WTC11 (cell line): ENCODE measurements around the gene PRR18. TPM values are rescaled to one million over a fixed set of nuclear protein-coding genes. Genes with fewer than 3 reads are reported as not detected.

ENCODE experiments used
- ATAC-seq: fragments of 200-7000 bp; cut with Tn5 transposase; 2 replicates; pipeline ENCODE4 v1.10.0; 2021; ENCODE audit warnings: mild to moderate bottlenecking, moderate library complexity
- CTCF ChIA-PET: fragments of 300-600 bp; sonication (Branson Sonifier 250); formaldehyde crosslinking; loops from one replicate; lab custom pipeline; 2021; ENCODE audit warnings: antibody characterized with exemption; lab: Charles Lee
- POLR2A ChIA-PET: fragments of 350-600 bp; sonication (Branson Sonifier 250); formaldehyde crosslinking; loops from one replicate; lab custom pipeline; 2021; ENCODE audit warnings: antibody characterized with exemption; lab: Charles Lee
- DNase-seq: peaks from one replicate; pipeline ENCODE4 v3.0.0; 2021; ENCODE audit warnings: low spot score
- H3K27ac Mint-ChIP-seq: 2 replicates; pipeline ENCODE4 v1.8.0; 2021; ENCODE audit warnings: mixed read lengths
- H3K27me3 Mint-ChIP-seq: 2 replicates; pipeline ENCODE4 v1.8.0; 2021; ENCODE audit warnings: low read depth, mild to moderate bottlenecking, moderate library complexity, mixed read lengths
- H3K36me3 Mint-ChIP-seq: 2 replicates; pipeline ENCODE4 v1.8.0; 2021; ENCODE audit warnings: mixed read lengths
- H3K4me1 Mint-ChIP-seq: 2 replicates; pipeline ENCODE4 v1.8.0; 2022; ENCODE audit warnings: mixed read lengths
- H3K4me3 Mint-ChIP-seq: 2 replicates; pipeline ENCODE4 v1.8.0; 2021; ENCODE audit warnings: mild to moderate bottlenecking, moderate library complexity, mixed read lengths
- H3K9me3 Mint-ChIP-seq: 2 replicates; pipeline ENCODE4 v1.8.0; 2021; ENCODE audit warnings: mixed read lengths
- CBFB ChIP-seq: sonication (generic); formaldehyde crosslinking; IDR thresholded peaks from 2 replicates; pipeline ENCODE4 v1.8.1; 2022; ENCODE audit warnings: mild to moderate bottlenecking, low read depth, missing genetic modification reagents
- CREB1 ChIP-seq: sonication (generic); formaldehyde crosslinking; IDR thresholded peaks from 2 replicates; pipeline ENCODE4 v1.8.0; 2023; ENCODE audit warnings: mild to moderate bottlenecking, missing genetic modification reagents
- EMX1 ChIP-seq: fragments of 250-450 bp; sonication (Bioruptor Pico); IDR thresholded peaks from 2 replicates; pipeline ENCODE4 v1.8.0; 2021; ENCODE audit warnings: mild to moderate bottlenecking
- FOXJ3 ChIP-seq: sonication (generic); formaldehyde crosslinking; IDR thresholded peaks from 2 replicates; pipeline ENCODE4 v1.9.0; 2021; ENCODE audit warnings: missing genetic modification reagents, mild to moderate bottlenecking, borderline replicate concordance
- HMGA2 ChIP-seq: fragments of 250-450 bp; sonication (Bioruptor Pico); IDR thresholded peaks from 2 replicates; pipeline ENCODE4 v1.4.0; 2021; ENCODE audit warnings: mild to moderate bottlenecking, moderate library complexity
- MXD4 ChIP-seq: fragments of 250-450 bp; sonication (Bioruptor Pico); IDR thresholded peaks from 2 replicates; pipeline ENCODE4 v1.8.0; 2021; ENCODE audit warnings: mild to moderate bottlenecking, moderate library complexity, borderline replicate concordance
- MYBL2 ChIP-seq: sonication (generic); formaldehyde crosslinking; IDR thresholded peaks from 2 replicates; pipeline ENCODE4 v1.8.1; 2023; ENCODE audit warnings: mild to moderate bottlenecking, moderate library complexity, missing genetic modification reagents
- NFE2L1 ChIP-seq: sonication (generic); formaldehyde crosslinking; IDR thresholded peaks from 2 replicates; pipeline ENCODE4 v1.8.1; 2023; ENCODE audit warnings: missing genetic modification reagents
- NR3C1 ChIP-seq: sonication (generic); formaldehyde crosslinking; conservative IDR thresholded peaks from 2 replicates; pipeline ENCODE4 v1.8.1; 2023; ENCODE audit warnings: low read depth, mild to moderate bottlenecking, missing genetic modification reagents
- PRRX2 ChIP-seq: fragments of 250-450 bp; sonication (Bioruptor Pico); IDR thresholded peaks from 2 replicates; pipeline ENCODE4 v1.8.0; 2021; ENCODE audit warnings: mild to moderate bottlenecking
- TEAD4 ChIP-seq: sonication (generic); formaldehyde crosslinking; IDR thresholded peaks from 2 replicates; pipeline ENCODE4 v1.8.0; 2022; ENCODE audit warnings: mild to moderate bottlenecking, missing genetic modification reagents
- ZNF416 ChIP-seq: fragments of 250-450 bp; sonication (Bioruptor Pico); IDR thresholded peaks from 2 replicates; pipeline ENCODE4 v1.9.0; 2021; ENCODE audit warnings: mild to moderate bottlenecking, inconsistent platforms
- ZNF423 ChIP-seq: fragments of 250-450 bp; sonication (Bioruptor Pico); IDR thresholded peaks from 2 replicates; pipeline ENCODE4 v2.1.2; 2022; ENCODE audit warnings: mild to moderate bottlenecking, moderate library complexity
- total RNA-seq: library from RNA; stranded (reverse); gene quantifications from 3 replicates; pipeline ENCODE4 v1.2.3, GENCODE V29; 2021
- TF ChIP-seq, protein P1 (sequence below): sonication (generic); formaldehyde crosslinking; IDR thresholded peaks from 2 replicates; pipeline ENCODE4 v1.8.1; 2022; ENCODE audit warnings: missing genetic modification reagents, borderline replicate concordance
- TF ChIP-seq, protein P2 (sequence below): fragments of 250-450 bp; sonication (Bioruptor Pico); IDR thresholded peaks from 2 replicates; pipeline ENCODE4 v2.1.2; 2022; ENCODE audit warnings: mild to moderate bottlenecking, moderate library complexity
- TF ChIP-seq, protein P3 (sequence below): sonication (generic); formaldehyde crosslinking; IDR thresholded peaks from 2 replicates; pipeline ENCODE4 v1.8.1; 2022; ENCODE audit warnings: low read depth, mild to moderate bottlenecking, moderate library complexity, missing genetic modification reagents, borderline replicate concordance
- TF ChIP-seq, protein P4 (sequence below): sonication (generic); formaldehyde crosslinking; IDR thresholded peaks from 2 replicates; pipeline ENCODE4 v1.8.0; 2022; ENCODE audit warnings: missing genetic modification reagents
- TF ChIP-seq, protein P5 (sequence below): sonication (generic); formaldehyde crosslinking; IDR thresholded peaks from 2 replicates; pipeline ENCODE4 v1.8.1; 2023; ENCODE audit warnings: mild to moderate bottlenecking, moderate library complexity, missing genetic modification reagents
- TF ChIP-seq, protein P6 (sequence below): sonication (generic); formaldehyde crosslinking; IDR thresholded peaks from 2 replicates; pipeline ENCODE4 v1.8.1; 2023; ENCODE audit warnings: mild to moderate bottlenecking, missing genetic modification reagents, moderate library complexity

PRR18 gene
- total RNA-seq, 1 experiment from 2014 or later, result 0.52 TPM

DNA sequence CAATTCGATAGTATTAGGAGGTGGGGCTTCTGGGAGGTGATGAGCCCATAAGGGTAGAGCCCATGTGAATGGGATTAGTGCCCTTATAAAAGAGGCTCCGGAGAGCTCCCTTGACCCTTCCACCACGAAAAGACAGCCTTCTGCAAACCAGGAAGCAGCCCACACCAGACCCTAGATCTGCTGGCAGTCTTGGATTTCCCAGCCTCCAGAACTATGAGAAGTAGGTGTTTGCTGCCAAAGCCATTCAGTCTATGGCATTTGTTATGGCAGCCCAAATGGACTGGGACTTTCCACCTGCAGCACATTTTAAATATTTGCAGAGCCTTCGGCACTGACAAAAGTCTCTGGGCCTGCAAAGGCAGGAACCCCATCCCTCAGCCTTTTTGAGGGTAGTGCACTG lies 46.0 kb upstream of the PRR18 start:
- Mint-ChIP-seq H3K27me3 (peaks cover 5% of the 10 kb centered on the region; the same call in 1 of the 2 replicates), H3K9me3 (peaks cover 26% of the 10 kb centered on the region), H3K36me3 (peaks cover 8% of the 10 kb centered on the region), H3K4me3 (no peak overlapping the region), H3K4me1 (peaks cover 14% of the 10 kb centered on the region), H3K27ac (no peak overlapping the region)
- DNase-seq, result no peak
- ATAC-seq, result no peak
- TF ChIP-seq PRRX2 (CRISPR knock-in tag) (no peak), MXD4 (CRISPR knock-in tag) (no peak), MYBL2 (CRISPR knock-in tag) (no peak), TEAD4 (no peak), ZNF416 (CRISPR knock-in tag) (no peak), NFE2L1 (CRISPR knock-in tag) (no peak), NR3C1 (CRISPR knock-in tag) (no peak)
- TF ChIP-seq, protein P1, sequence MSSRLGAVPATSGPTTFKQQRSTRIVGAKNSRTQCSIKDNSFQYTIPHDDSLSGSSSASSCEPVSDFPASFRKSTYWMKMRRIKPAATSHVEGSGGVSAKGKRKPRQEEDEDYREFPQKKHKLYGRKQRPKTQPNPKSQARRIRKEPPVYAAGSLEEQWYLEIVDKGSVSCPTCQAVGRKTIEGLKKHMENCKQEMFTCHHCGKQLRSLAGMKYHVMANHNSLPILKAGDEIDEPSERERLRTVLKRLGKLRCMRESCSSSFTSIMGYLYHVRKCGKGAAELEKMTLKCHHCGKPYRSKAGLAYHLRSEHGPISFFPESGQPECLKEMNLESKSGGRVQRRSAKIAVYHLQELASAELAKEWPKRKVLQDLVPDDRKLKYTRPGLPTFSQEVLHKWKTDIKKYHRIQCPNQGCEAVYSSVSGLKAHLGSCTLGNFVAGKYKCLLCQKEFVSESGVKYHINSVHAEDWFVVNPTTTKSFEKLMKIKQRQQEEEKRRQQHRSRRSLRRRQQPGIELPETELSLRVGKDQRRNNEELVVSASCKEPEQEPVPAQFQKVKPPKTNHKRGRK (CRISPR knock-in tag), result no peak
- TF ChIP-seq, protein P2, sequence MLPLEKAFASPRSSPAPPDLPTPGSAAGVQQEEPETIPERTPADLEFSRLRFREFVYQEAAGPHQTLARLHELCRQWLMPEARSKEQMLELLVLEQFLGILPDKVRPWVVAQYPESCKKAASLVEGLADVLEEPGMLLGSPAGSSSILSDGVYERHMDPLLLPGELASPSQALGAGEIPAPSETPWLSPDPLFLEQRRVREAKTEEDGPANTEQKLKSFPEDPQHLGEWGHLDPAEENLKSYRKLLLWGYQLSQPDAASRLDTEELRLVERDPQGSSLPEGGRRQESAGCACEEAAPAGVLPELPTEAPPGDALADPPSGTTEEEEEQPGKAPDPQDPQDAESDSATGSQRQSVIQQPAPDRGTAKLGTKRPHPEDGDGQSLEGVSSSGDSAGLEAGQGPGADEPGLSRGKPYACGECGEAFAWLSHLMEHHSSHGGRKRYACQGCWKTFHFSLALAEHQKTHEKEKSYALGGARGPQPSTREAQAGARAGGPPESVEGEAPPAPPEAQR, result no peak
- TF ChIP-seq, protein P3, sequence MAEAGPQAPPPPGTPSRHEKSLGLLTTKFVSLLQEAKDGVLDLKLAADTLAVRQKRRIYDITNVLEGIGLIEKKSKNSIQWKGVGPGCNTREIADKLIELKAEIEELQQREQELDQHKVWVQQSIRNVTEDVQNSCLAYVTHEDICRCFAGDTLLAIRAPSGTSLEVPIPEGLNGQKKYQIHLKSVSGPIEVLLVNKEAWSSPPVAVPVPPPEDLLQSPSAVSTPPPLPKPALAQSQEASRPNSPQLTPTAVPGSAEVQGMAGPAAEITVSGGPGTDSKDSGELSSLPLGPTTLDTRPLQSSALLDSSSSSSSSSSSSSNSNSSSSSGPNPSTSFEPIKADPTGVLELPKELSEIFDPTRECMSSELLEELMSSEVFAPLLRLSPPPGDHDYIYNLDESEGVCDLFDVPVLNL (CRISPR knock-in tag), result no peak
- TF ChIP-seq, protein P4, sequence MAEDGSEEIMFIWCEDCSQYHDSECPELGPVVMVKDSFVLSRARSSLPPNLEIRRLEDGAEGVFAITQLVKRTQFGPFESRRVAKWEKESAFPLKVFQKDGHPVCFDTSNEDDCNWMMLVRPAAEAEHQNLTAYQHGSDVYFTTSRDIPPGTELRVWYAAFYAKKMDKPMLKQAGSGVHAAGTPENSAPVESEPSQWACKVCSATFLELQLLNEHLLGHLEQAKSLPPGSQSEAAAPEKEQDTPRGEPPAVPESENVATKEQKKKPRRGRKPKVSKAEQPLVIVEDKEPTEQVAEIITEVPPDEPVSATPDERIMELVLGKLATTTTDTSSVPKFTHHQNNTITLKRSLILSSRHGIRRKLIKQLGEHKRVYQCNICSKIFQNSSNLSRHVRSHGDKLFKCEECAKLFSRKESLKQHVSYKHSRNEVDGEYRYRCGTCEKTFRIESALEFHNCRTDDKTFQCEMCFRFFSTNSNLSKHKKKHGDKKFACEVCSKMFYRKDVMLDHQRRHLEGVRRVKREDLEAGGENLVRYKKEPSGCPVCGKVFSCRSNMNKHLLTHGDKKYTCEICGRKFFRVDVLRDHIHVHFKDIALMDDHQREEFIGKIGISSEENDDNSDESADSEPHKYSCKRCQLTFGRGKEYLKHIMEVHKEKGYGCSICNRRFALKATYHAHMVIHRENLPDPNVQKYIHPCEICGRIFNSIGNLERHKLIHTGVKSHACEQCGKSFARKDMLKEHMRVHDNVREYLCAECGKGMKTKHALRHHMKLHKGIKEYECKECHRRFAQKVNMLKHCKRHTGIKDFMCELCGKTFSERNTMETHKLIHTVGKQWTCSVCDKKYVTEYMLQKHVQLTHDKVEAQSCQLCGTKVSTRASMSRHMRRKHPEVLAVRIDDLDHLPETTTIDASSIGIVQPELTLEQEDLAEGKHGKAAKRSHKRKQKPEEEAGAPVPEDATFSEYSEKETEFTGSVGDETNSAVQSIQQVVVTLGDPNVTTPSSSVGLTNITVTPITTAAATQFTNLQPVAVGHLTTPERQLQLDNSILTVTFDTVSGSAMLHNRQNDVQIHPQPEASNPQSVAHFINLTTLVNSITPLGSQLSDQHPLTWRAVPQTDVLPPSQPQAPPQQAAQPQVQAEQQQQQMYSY, result no peak
- TF ChIP-seq, protein P5, sequence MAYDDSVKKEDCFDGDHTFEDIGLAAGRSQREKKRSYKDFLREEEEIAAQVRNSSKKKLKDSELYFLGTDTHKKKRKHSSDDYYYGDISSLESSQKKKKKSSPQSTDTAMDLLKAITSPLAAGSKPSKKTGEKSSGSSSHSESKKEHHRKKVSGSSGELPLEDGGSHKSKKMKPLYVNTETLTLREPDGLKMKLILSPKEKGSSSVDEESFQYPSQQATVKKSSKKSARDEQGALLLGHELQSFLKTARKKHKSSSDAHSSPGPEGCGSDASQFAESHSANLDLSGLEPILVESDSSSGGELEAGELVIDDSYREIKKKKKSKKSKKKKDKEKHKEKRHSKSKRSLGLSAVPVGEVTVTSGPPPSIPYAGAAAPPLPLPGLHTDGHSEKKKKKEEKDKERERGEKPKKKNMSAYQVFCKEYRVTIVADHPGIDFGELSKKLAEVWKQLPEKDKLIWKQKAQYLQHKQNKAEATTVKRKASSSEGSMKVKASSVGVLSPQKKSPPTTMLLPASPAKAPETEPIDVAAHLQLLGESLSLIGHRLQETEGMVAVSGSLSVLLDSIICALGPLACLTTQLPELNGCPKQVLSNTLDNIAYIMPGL (CRISPR knock-in tag), result no peak
- CTCF ChIA-PET, result no interaction called here
- POLR2A ChIA-PET, result no interaction called here

DNA sequence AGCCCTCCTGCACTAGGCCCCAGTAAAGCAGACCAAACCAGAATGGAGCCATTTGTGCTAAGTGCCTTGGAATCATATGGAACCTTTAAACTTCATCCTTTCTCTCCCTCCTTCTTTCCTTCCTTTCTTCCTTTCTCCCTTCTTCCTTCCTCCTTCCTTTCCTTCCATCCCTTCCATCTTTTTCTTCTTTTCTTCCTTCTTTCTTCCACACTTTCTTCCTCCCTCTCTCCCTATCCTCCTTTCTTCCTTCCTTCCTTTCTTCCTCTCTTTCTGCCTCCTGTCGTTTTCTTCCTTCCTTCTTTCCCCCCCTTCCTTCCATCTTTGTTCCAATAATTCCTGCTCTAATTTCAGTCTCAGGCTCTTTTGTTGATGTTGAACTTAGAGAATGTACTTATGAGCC lies 45.3 kb upstream of the PRR18 start:
- Mint-ChIP-seq H3K4me3 (no peak overlapping the region), H3K27me3 (peaks cover 5% of the 10 kb centered on the region; the same call in 1 of the 2 replicates), H3K36me3 (peaks cover 9% of the 10 kb centered on the region)
- POLR2A ChIA-PET, result no interaction called here
- TF ChIP-seq, protein P6, sequence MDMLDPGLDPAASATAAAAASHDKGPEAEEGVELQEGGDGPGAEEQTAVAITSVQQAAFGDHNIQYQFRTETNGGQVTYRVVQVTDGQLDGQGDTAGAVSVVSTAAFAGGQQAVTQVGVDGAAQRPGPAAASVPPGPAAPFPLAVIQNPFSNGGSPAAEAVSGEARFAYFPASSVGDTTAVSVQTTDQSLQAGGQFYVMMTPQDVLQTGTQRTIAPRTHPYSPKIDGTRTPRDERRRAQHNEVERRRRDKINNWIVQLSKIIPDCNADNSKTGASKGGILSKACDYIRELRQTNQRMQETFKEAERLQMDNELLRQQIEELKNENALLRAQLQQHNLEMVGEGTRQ, result no peak
- TF ChIP-seq CREB1, result no peak
- TF ChIP-seq NR3C1 (CRISPR knock-in tag), result no peak
- TF ChIP-seq CBFB (CRISPR knock-in tag), result no peak
- TF ChIP-seq, protein P1 (CRISPR knock-in tag), result no peak
- no peak for TF ChIP-seq EMX1 (CRISPR knock-in tag)
- TF ChIP-seq HMGA2, result no peak
- TF ChIP-seq FOXJ3 (CRISPR knock-in tag), result no peak
- no peak for TF ChIP-seq ZNF423 (CRISPR knock-in tag)
- TF ChIP-seq, all 79 proteins: peak for 0
- CTCF ChIA-PET, result no interaction called here
- Mint-ChIP-seq H3K4me1 (peaks cover 14% of the 10 kb centered on the region), H3K9me3 (peaks cover 29% of the 10 kb centered on the region), H3K27ac (no peak overlapping the region)
- no peak for ATAC-seq
- DNase-seq, result no peak
